Naive B cell (primary cell): ENCODE measurements around the gene CHODL. TPM values are rescaled to one million over a fixed set of nuclear protein-coding genes. Genes with fewer than 3 reads are reported as not detected.

ENCODE experiments used
- ATAC-seq, 2 donors: fragments of 150-1000 bp; cut with Tn5 transposase; 2 replicates each; pipeline ENCODE4 v1.10.0; 2021; ENCODE audit warnings: low read depth in 2 of 2, mild to moderate bottlenecking in 2 of 2, moderate library complexity in 2 of 2
- DNase-seq: peaks from one replicate; pipeline ENCODE4 v3.0.0; 2022
- H3K27ac Mint-ChIP-seq, 6 donors: one replicate each; pipeline ENCODE4 v1.8.0; 2020 to 2022; ENCODE audit warnings: mild to moderate bottlenecking in 6 of 6, mixed read lengths in 6 of 6, moderate library complexity in 5 of 6, inconsistent platforms in 2 of 6
- H3K27me3 Mint-ChIP-seq, 3 donors: one replicate each; pipeline ENCODE4 v1.8.0; 2021 to 2022; ENCODE audit warnings: mixed read lengths in 3 of 3, mild to moderate bottlenecking in 1 of 3
- H3K36me3 Mint-ChIP-seq, 2 donors: one replicate each; pipeline ENCODE4 v1.8.0; 2020 to 2022; ENCODE audit warnings: mixed read lengths in 2 of 2, inconsistent platforms in 1 of 2, mild to moderate bottlenecking in 1 of 2
- H3K4me1 Mint-ChIP-seq, 3 donors: one replicate each; pipeline ENCODE4 v1.8.0; 2020 to 2022; ENCODE audit warnings: mixed read lengths in 3 of 3, inconsistent platforms in 1 of 3, mild to moderate bottlenecking in 1 of 3, moderate library complexity in 1 of 3
- H3K4me3 Mint-ChIP-seq, 8 donors: one replicate each; pipeline ENCODE4 v1.8.0; 2020 to 2022; ENCODE audit warnings: mild to moderate bottlenecking in 8 of 8, mixed read lengths in 8 of 8, moderate library complexity in 8 of 8, inconsistent platforms in 2 of 8
- H3K9me3 Mint-ChIP-seq, 7 donors: one replicate each; pipeline ENCODE4 v1.8.0; 2020 to 2022; ENCODE audit warnings: mixed read lengths in 7 of 7, mild to moderate bottlenecking in 5 of 7, inconsistent platforms in 2 of 7, moderate library complexity in 1 of 7
- polyA plus RNA-seq, 6 donors: library from polyadenylated mRNA; unstranded; fragments of 300-500 nt; fragmentation: Illumina TruSeq; gene quantifications; one replicate each; pipeline ENCODE4 v1.2.3, GENCODE V29; 2021; ENCODE audit warnings: low read depth in 6 of 6

The CHODL gene
- polyA plus RNA-seq, 6 donors from 2014 or later = 0.20 to 2.8 (median 0.38) TPM; not detected in 2

- no peaks in the 10 kb centered on the region for H3K36me3 Mint-ChIP-seq
- no peak overlapping the region for H3K27ac Mint-ChIP-seq
- DNase-seq (no peak), ATAC-seq (no peak)
- no peak overlapping the region for H3K4me3 Mint-ChIP-seq
- H3K9me3 Mint-ChIP-seq = no peaks in the 10 kb centered on the region
- no peaks in the 10 kb centered on the region for H3K4me1 Mint-ChIP-seq
- no peaks in the 10 kb centered on the region for H3K27me3 Mint-ChIP-seq
Measured at GRCh38 chr21:18253221-18253620, 8.6 kb downstream of the CHODL start.

- Mint-ChIP-seq H3K4me1 (no peaks in the 10 kb centered on the region), H3K36me3 (no peaks in the 10 kb centered on the region), H3K27ac (no peak overlapping the region), H3K27me3 (no peaks in the 10 kb centered on the region), H3K4me3 (no peak overlapping the region), H3K9me3 (no peaks in the 10 kb centered on the region)
- no peak for DNase-seq
- no peak for ATAC-seq
Measured at GRCh38 chr21:18253799-18254198, 9.2 kb downstream of the CHODL start.

DNA sequence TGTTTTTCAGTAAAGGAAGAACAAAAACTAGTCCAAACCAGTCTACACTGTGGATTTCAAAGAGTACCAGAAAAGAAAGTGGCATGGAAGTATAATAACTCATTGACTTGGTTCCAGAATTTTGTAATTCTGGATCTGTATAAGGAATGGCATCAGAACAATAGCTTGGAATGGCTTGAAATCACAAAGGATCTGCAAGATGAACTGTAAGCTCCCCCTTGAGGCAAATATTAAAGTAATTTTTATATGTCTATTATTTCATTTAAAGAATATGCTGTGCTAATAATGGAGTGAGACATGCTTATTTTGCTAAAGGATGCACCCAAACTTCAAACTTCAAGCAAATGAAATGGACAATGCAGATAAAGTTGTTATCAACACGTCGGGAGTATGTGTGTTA is 21.3 kb downstream of the CHODL start:
- no peaks in the 10 kb centered on the region for H3K4me1 Mint-ChIP-seq
- no peaks in the 10 kb centered on the region for H3K9me3 Mint-ChIP-seq
- no peak overlapping the region for H3K27ac Mint-ChIP-seq
- H3K27me3 Mint-ChIP-seq = no peaks in the 10 kb centered on the region
- no peak overlapping the region for H3K4me3 Mint-ChIP-seq
- H3K36me3 Mint-ChIP-seq = no peaks in the 10 kb centered on the region
- DNase-seq = no peak
- ATAC-seq = no peak

DNA sequence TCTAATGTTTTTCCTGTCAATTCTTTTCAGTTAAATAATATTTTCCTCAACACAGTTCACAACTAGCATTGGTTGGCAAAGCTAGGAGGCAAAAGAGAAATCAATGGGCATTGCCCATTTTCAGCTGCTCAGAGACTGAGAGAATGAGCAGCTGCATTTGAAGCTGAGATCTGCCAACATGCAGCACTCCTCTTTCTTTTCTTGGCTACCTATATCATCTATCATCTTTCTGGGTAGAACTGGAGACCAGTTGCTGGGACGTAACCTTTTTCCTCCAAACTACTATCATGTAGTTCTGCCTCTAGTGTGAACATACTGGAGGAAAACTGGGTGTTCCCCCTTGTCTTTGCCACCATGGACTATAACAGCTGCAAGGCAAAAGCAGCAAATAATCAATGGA is 22.9 kb downstream of the CHODL start:
- DNase-seq (no peak), ATAC-seq (no peak)
- Mint-ChIP-seq H3K4me3 (no peak overlapping the region), H3K27me3 (no peaks in the 10 kb centered on the region), H3K4me1 (no peaks in the 10 kb centered on the region), H3K36me3 (no peaks in the 10 kb centered on the region), H3K27ac (no peak overlapping the region), H3K9me3 (no peaks in the 10 kb centered on the region)

DNA sequence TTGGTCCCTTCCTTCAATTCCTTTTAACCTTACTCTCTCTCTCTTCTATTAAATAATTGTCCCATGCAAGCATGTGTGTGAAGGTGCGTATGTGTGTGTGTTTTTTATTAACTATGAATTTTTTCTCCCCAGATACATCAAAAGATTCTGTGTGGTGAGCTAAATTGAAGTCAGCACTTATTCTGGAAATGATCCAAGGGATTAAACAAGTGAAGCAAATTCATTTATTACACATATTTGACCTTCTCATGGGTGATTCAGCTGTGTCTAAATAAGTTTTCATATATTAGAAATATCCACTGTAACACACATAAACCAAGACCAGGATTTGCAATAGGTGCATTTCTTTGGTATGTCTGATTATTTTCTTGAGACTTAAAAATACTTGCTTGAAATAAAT is 24.3 kb downstream of the CHODL start:
- no peak overlapping the region for H3K27ac Mint-ChIP-seq
- DNase-seq (no peak), ATAC-seq (no peak)
- H3K27me3 Mint-ChIP-seq = no peaks in the 10 kb centered on the region
- no peaks in the 10 kb centered on the region for H3K4me1 Mint-ChIP-seq
- H3K4me3 Mint-ChIP-seq = no peak overlapping the region
- H3K9me3 Mint-ChIP-seq = no peaks in the 10 kb centered on the region
- H3K36me3 Mint-ChIP-seq = no peaks in the 10 kb centered on the region

DNA sequence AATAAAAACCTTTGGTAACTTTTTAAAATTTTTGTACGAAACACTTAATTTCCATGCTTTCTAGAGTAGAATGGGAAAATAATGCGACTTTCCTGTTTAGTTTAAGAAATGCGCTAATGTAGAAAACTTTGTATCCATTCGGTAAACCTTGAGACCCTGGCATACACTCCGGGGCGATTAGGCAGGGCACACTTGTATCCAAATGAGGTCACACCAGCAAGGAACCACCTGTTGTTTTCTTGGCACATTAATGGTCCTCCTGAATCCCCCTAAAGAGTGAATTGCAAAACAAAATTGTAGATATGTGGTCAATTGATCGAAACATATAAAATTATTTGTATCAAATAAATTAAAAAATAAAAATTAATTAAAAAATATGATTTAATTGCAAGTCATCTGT is 25.2 kb downstream of the CHODL start:
- no peaks in the 10 kb centered on the region for H3K27me3 Mint-ChIP-seq
- ATAC-seq (no peak), DNase-seq (no peak)
- H3K4me3 Mint-ChIP-seq = no peak overlapping the region
- H3K9me3 Mint-ChIP-seq = no peaks in the 10 kb centered on the region
- H3K36me3 Mint-ChIP-seq = no peaks in the 10 kb centered on the region
- no peak overlapping the region for H3K27ac Mint-ChIP-seq
- H3K4me1 Mint-ChIP-seq = no peaks in the 10 kb centered on the region

DNA sequence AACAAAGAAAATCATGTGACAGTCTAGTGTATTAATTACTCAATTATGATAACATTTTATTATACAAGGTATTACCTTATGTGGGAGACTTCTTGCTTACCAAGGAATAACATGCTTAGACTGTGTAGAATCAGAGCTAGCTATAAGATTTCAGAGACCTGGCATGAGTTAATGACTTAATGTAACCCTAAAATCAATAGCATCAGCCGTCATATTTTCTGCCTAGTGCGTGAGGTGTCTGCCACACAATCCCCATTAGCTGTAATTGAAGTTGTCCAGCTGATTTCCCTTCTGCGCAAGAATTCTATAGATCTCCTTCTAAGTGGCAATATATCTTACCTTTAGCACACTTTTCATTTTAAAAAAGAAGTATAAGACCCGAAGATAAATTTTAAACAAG is 28.8 kb downstream of the CHODL start:
- no peak for DNase-seq
- Mint-ChIP-seq H3K36me3 (no peaks in the 10 kb centered on the region), H3K27ac (no peak overlapping the region), H3K9me3 (no peaks in the 10 kb centered on the region), H3K27me3 (no peaks in the 10 kb centered on the region), H3K4me1 (no peaks in the 10 kb centered on the region), H3K4me3 (no peak overlapping the region)
- ATAC-seq = no peak

GRCh38 chr21:18274370-18274769 is 29.7 kb downstream of the CHODL start:
- no peaks in the 10 kb centered on the region for H3K9me3 Mint-ChIP-seq
- no peaks in the 10 kb centered on the region for H3K36me3 Mint-ChIP-seq
- H3K4me3 Mint-ChIP-seq = no peak overlapping the region
- no peaks in the 10 kb centered on the region for H3K4me1 Mint-ChIP-seq
- H3K27me3 Mint-ChIP-seq = no peaks in the 10 kb centered on the region
- ATAC-seq (no peak), DNase-seq (no peak)
- H3K27ac Mint-ChIP-seq = no peak overlapping the region

- no peaks in the 10 kb centered on the region for H3K4me1 Mint-ChIP-seq
- peak overlapping the region in 1 of 6 donors; percentile 9 for H3K27ac Mint-ChIP-seq
- DNase-seq (no peak), ATAC-seq (no peak)
- H3K27me3 Mint-ChIP-seq = no peaks in the 10 kb centered on the region
- no peak overlapping the region for H3K4me3 Mint-ChIP-seq
- peaks cover 0 to 5% of the 10 kb centered on the region in 2 donors for H3K36me3 Mint-ChIP-seq
- H3K9me3 Mint-ChIP-seq = peaks cover 0 to 5% (median 0%) of the 10 kb centered on the region in 7 donors
Measured at GRCh38 chr21:18275781-18276180, 31.1 kb downstream of the CHODL start.

- DNase-seq (no peak), ATAC-seq (no peak)
- Mint-ChIP-seq H3K4me1 (no peaks in the 10 kb centered on the region), H3K27ac (no peak overlapping the region), H3K9me3 (peaks cover 0 to 4% (median 0%) of the 10 kb centered on the region in 7 donors), H3K36me3 (peaks cover 0 to 4% of the 10 kb centered on the region in 2 donors), H3K4me3 (no peak overlapping the region), H3K27me3 (no peaks in the 10 kb centered on the region)
Measured at GRCh38 chr21:18285379-18285778, 40.7 kb downstream of the CHODL start.

DNA sequence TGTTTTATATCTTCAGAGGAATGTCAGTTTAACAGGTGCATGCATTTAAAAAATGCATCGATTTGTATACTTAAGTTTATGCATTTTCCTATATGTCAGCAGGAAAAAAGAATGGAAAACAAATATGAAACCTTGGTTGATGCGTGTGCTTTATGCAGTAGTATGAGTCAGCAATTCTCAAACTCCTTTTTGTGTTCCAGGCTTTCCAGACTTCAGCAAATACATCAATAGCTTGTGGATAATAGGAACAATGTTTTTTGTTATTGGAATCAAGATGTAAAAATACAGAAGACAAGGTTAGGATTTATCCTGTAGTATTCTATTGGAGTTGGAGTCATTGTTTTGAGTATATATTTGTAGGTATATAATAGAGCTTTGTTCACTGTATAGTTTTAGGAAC is 45.2 kb downstream of the CHODL start:
- ATAC-seq (no peak), DNase-seq (no peak)
- no peak overlapping the region for H3K4me3 Mint-ChIP-seq
- H3K4me1 Mint-ChIP-seq = no peaks in the 10 kb centered on the region
- no peak overlapping the region for H3K27ac Mint-ChIP-seq
- H3K36me3 Mint-ChIP-seq = no peaks in the 10 kb centered on the region
- H3K27me3 Mint-ChIP-seq = no peaks in the 10 kb centered on the region
- no peaks in the 10 kb centered on the region for H3K9me3 Mint-ChIP-seq

GRCh38 chr21:18294100-18294499 is 49.5 kb downstream of the CHODL start:
- DNase-seq (no peak), ATAC-seq (no peak)
- Mint-ChIP-seq H3K27me3 (no peaks in the 10 kb centered on the region), H3K9me3 (no peaks in the 10 kb centered on the region), H3K4me1 (no peaks in the 10 kb centered on the region), H3K4me3 (no peak overlapping the region), H3K27ac (peak overlapping the region in 1 of 6 donors; percentile 10), H3K36me3 (no peaks in the 10 kb centered on the region)

DNA sequence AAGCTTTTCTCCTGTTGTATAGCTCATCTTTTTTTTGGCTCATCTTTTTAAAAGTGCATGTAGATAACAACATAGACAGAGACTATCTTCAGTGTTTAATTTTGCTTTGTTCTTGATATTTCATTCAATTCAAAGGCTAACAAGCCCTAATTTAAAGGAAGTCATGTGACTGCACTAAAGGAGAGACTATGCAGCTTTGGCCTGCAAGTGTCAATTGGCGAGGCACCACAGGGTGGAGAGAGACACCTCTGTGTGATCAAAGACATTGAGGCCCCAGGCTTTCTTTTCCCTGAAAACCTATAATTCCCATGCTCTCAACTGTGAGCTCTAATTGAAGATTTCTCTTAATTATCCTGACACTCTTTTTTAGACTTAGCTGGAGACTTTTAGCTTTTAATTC is 53.6 kb downstream of the CHODL start:
- H3K9me3 Mint-ChIP-seq = no peaks in the 10 kb centered on the region
- H3K27me3 Mint-ChIP-seq = no peaks in the 10 kb centered on the region
- no peak for DNase-seq
- ATAC-seq = no peak
- H3K4me1 Mint-ChIP-seq = no peaks in the 10 kb centered on the region
- H3K27ac Mint-ChIP-seq = peak overlapping the region in 2 of 6 donors; percentile 9 to 34
- no peaks in the 10 kb centered on the region for H3K36me3 Mint-ChIP-seq
- H3K4me3 Mint-ChIP-seq = no peak overlapping the region
